BLaER1 (cell line): ENCODE data around the gene PSPH.
A peak's percentile ranks its signal among the peaks of the same experiment; 100 is the strongest.

ENCODE experiments used
- H3K27ac ChIP-seq: shearing (Covaris generic); formaldehyde crosslinking; 2 replicates; pipeline ENCODE4 v1.8.1; 2022
- H3K27me3 ChIP-seq: shearing (Covaris generic); formaldehyde crosslinking; 2 replicates; pipeline ENCODE4 v1.8.1; 2022
- H3K36me3 ChIP-seq: shearing (Covaris generic); formaldehyde crosslinking; 2 replicates; pipeline ENCODE4 v1.8.1; 2022
- H3K4me1 ChIP-seq: shearing (Covaris generic); formaldehyde crosslinking; 2 replicates; pipeline ENCODE4 v1.8.1; 2022
- H3K4me2 ChIP-seq: shearing (Covaris generic); formaldehyde crosslinking; 2 replicates; pipeline ENCODE4 v1.8.1; 2022
- H3K4me3 ChIP-seq: shearing (Covaris generic); formaldehyde crosslinking; 2 replicates; pipeline ENCODE4 v1.8.1; 2022
- H3K9ac ChIP-seq: shearing (Covaris generic); formaldehyde crosslinking; 2 replicates; pipeline ENCODE4 v1.8.1; 2022
- H3K9me3 ChIP-seq: shearing (Covaris generic); formaldehyde crosslinking; 2 replicates; pipeline ENCODE4 v1.8.1; 2022
- H4K20me1 ChIP-seq: shearing (Covaris generic); formaldehyde crosslinking; 2 replicates; pipeline ENCODE4 v1.8.1; 2022
- Cebpa-rat ChIP-seq: shearing (Covaris generic); IDR thresholded peaks from 2 replicates; pipeline ENCODE4 v1.8.1; 2022

The PSPH gene

DNA sequence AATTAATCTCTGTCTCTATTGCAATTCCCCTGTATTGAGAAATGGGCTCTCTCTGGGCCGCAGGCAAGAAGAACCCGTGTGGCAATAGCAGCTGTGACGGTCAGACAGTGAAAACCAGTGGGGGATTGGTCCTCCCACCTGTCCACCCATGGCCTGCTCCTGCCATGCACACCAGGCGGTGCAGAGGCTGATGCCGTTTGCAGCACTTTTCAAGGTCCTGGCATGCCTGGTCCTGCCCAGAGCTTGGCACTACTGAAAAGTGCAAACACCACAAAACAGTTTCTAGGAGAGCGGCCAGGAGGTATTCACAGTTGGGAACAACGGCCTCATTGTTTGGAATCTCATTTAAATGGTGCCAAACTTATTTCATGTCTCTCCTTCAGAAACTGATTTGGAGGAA is 41.5 kb downstream of the PSPH start:
- H3K4me3 ChIP-seq = no peak overlapping the region
- no peak overlapping the region for H3K4me2 ChIP-seq
- H3K27me3 ChIP-seq = no peaks in the 10 kb centered on the region
- no peaks in the 10 kb centered on the region for H4K20me1 ChIP-seq
- no peak overlapping the region for H3K27ac ChIP-seq
- no peak overlapping the region for H3K9ac ChIP-seq
- peaks cover 39% of the 10 kb centered on the region for H3K36me3 ChIP-seq
- no peak for TF ChIP-seq Cebpa-rat
- H3K9me3 ChIP-seq = no peaks in the 10 kb centered on the region
- peaks cover 28% of the 10 kb centered on the region for H3K4me1 ChIP-seq

DNA sequence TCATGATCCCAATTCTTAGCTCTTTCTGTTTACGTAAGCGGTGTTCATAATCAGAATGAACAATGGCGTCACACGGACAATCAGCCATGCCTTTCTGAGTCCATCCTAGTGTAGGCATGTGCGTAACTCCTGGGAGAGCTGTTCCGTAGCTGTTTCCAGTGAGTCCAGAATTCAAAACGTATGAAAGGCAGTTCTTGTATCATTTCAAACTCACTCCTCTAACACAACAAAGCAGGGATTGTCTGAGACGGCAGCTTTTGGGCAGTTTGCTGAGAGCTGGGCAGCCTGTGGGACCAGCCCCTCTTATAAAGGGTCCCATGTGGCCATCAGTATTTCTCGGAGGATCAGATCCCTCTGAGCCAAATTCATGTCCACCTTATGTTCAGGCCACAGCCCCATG is 43.4 kb downstream of the PSPH start:
- TF ChIP-seq Cebpa-rat = no peak
- Histone ChIP-seq H3K36me3 (peaks cover 22% of the 10 kb centered on the region), H4K20me1 (no peaks in the 10 kb centered on the region), H3K27ac (no peak overlapping the region), H3K27me3 (no peaks in the 10 kb centered on the region), H3K4me2 (no peak overlapping the region), H3K4me3 (no peak overlapping the region), H3K4me1 (peaks cover 38% of the 10 kb centered on the region), H3K9ac (no peak overlapping the region), H3K9me3 (no peaks in the 10 kb centered on the region)

DNA sequence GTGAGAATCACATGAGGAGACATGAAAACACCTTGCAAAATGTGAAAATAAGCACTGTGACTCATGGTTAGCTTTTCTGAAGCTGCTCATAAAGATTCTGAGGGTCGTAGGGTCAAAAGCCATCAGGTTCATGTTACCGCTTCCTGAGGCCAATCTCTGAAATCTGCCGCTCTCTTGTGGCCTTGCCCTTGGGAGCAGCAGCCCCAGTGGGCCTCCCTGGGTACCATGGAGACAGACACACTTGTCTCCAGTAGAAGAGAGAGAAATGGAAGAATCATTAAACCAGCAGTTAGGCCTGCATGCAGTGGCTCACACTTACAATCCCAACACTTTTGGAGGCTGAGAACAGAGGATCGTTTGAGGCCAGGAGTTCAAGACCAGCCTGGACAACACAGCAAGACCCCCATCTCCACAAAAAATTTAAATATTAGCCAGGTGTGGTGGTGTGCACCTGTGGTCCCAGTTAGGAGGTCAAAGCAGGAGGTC is 44.0 kb downstream of the PSPH start:
- H3K4me2 ChIP-seq = peak overlapping the region; percentile 69
- H3K27ac ChIP-seq = no peak overlapping the region
- H3K27me3 ChIP-seq = no peaks in the 10 kb centered on the region
- peak overlapping the region; percentile 53; the same call in 1 of the 2 replicates for H3K9ac ChIP-seq
- TF ChIP-seq Cebpa-rat = no peak
- peaks cover 19% of the 10 kb centered on the region for H3K36me3 ChIP-seq
- H3K4me1 ChIP-seq = peaks cover 39% of the 10 kb centered on the region
- H4K20me1 ChIP-seq = no peaks in the 10 kb centered on the region
- no peak overlapping the region for H3K4me3 ChIP-seq
- H3K9me3 ChIP-seq = no peaks in the 10 kb centered on the region

DNA sequence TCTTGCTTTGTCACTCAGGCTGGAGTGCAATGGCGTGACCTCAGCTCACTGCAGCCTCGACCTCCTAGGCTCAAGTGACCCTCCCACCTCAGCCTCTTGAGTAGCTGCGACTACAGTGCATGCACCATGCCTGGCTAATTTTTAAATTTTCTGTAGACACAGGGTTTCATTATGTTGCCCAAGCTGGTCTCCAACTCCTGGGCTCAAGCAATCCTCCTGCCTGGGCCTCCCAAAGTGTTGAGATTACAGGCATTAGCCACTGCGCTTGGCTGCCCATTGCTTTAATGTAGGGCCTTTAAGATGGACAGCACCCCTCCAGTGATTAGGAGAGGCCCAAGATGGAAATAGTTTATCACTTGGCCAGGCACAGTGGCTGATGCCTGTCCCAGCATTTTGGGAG is 47.5 kb downstream of the PSPH start:
- no peak overlapping the region for H3K9ac ChIP-seq
- H3K4me3 ChIP-seq = no peak overlapping the region
- H3K27me3 ChIP-seq = no peaks in the 10 kb centered on the region
- no peaks in the 10 kb centered on the region for H3K9me3 ChIP-seq
- H3K4me2 ChIP-seq = peak overlapping the region; percentile 24; the same call in 1 of the 2 replicates
- H3K4me1 ChIP-seq = peaks cover 39% of the 10 kb centered on the region
- no peak overlapping the region for H3K27ac ChIP-seq
- no peak for TF ChIP-seq Cebpa-rat
- H4K20me1 ChIP-seq = no peaks in the 10 kb centered on the region
- H3K36me3 ChIP-seq = peaks cover 16% of the 10 kb centered on the region

DNA sequence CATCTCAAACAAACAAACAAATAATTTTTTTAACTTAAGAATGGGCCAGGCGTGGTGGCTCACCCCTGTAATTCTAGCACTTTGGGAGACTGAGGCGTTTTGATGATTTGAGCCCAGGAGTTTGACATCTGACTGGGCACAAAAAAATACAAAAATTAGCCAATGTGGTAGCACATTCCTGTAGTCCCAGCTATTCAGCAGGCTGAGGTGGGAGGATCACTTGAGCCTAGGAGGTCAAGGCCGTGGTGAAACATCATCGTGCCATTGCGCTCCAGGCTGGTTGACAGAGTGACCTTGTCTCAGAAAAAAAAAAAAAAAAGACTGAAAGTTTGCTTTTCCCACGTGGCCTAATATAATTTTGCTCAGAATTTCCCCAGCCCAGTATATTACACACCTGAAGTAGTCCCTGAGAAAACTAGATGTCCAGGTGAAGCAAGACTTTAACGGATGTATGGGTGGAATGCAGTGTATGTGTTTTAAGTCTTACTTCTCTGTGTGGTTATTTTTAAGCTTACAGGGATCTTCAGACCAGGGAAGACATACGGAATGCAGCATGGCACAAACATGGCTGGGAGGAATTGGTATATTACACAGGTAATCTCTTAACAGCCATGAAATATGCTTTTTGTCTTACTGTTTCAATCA is 54.3 kb downstream of the PSPH start:
- H3K27me3 ChIP-seq = no peaks in the 10 kb centered on the region
- H4K20me1 ChIP-seq = no peaks in the 10 kb centered on the region
- peaks cover 82% of the 10 kb centered on the region for H3K36me3 ChIP-seq
- no peak overlapping the region for H3K9ac ChIP-seq
- no peak overlapping the region for H3K27ac ChIP-seq
- TF ChIP-seq Cebpa-rat = no peak
- H3K4me2 ChIP-seq = no peak overlapping the region
- H3K4me3 ChIP-seq = no peak overlapping the region
- H3K4me1 ChIP-seq = no peaks in the 10 kb centered on the region
- H3K9me3 ChIP-seq = no peaks in the 10 kb centered on the region

DNA sequence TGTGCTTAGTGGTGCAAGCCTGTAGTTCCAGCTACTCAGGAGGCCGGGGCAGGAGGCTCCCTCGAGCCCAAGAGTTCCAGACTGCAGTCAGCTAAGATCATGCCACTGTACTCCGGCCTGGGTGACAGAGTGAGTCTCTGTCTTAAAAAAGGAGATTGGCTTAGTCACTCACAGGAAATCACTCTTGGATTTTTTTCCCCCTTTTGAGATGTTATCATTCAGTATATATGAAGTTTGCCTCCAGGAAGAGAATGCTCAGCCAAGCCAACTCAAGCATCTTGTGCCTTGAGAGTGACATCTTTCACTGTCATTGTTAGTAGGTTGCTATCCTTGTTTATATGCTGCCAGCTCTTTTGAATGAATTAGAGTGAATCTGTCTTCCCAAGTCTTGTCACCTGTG is 58.9 kb downstream of the PSPH start:
- Histone ChIP-seq H3K27ac (no peak overlapping the region), H3K36me3 (peaks cover 98% of the 10 kb centered on the region), H3K4me1 (no peaks in the 10 kb centered on the region), H3K4me2 (no peak overlapping the region), H3K9me3 (no peaks in the 10 kb centered on the region), H4K20me1 (no peaks in the 10 kb centered on the region), H3K27me3 (no peaks in the 10 kb centered on the region), H3K4me3 (no peak overlapping the region), H3K9ac (no peak overlapping the region)
- no peak for TF ChIP-seq Cebpa-rat

DNA sequence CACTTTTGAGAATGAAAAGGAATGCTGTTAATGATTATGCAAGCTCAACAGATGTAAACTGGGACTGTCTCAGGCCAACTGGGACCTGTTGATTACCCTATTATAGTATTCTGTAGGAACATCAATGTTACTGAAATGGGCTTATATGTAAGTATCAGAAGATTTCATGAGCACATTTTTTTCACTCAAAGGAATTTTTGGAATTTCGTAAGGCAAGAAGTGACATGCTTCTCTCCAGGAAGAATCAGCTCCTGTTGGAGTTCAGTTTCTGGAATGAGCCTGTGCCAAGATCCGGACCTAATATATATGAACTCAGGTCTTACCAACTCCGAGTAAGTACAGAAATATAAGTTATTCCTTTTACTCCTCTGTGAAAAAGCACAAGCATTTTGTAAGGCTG is 67.7 kb downstream of the PSPH start:
- H3K9ac ChIP-seq = no peak overlapping the region
- H3K27me3 ChIP-seq = no peaks in the 10 kb centered on the region
- no peak overlapping the region for H3K27ac ChIP-seq
- H3K4me1 ChIP-seq = no peaks in the 10 kb centered on the region
- peaks cover 12% of the 10 kb centered on the region; the same call in 1 of the 2 replicates for H4K20me1 ChIP-seq
- TF ChIP-seq Cebpa-rat = no peak
- no peak overlapping the region for H3K4me2 ChIP-seq
- H3K36me3 ChIP-seq = peaks cover 99% of the 10 kb centered on the region
- H3K9me3 ChIP-seq = no peaks in the 10 kb centered on the region
- no peak overlapping the region for H3K4me3 ChIP-seq

DNA sequence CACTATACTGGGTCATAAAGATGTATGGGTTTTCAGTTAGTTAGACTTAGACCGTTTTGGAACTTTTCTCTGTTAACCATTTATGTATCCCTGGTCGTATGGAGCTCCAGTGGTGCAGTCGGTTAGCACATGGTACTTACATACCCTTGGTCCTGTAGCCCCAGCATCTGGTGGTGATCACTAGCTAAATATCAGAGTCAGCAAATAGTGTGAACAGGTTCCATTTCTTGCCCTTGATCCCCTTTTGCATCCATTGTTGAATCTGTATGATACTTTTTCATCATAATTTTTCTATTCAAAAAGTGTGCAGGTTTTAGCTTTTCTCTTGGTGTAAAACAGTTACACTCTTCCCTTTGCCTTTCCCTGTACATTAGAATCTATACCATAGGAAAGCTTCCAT is 71.0 kb downstream of the PSPH start:
- Histone ChIP-seq H3K27me3 (no peaks in the 10 kb centered on the region), H3K4me3 (no peak overlapping the region), H3K27ac (no peak overlapping the region), H3K36me3 (peaks cover 83% of the 10 kb centered on the region), H3K9me3 (no peaks in the 10 kb centered on the region), H3K9ac (no peak overlapping the region), H4K20me1 (peaks cover 44% of the 10 kb centered on the region), H3K4me2 (no peak overlapping the region), H3K4me1 (peaks cover 11% of the 10 kb centered on the region; the same call in 1 of the 2 replicates)
- no peak for TF ChIP-seq Cebpa-rat

DNA sequence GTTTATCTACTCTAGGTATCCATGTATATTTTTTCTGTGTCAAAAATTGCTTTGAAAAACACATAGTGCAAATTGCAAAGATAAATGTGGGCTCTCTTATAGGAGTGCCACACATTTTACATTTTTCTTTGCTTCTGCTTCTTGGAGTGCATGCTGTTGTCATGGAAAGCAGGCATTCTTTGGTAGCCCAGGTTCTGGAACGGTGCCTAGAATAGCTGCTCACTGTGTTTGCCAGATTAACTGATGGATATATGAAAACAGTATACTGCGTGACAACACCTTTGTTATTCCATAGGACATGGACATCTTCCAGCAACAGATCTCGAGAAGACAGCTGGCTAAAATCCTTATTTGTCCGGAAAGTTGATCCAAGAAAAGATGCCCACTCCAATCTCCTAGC is 73.4 kb downstream of the PSPH start:
- H3K27ac ChIP-seq = no peak overlapping the region
- H3K4me1 ChIP-seq = peaks cover 11% of the 10 kb centered on the region; the same call in 1 of the 2 replicates
- no peak overlapping the region for H3K9ac ChIP-seq
- no peak for TF ChIP-seq Cebpa-rat
- peaks cover 70% of the 10 kb centered on the region for H3K36me3 ChIP-seq
- peaks cover 68% of the 10 kb centered on the region for H4K20me1 ChIP-seq
- no peaks in the 10 kb centered on the region for H3K27me3 ChIP-seq
- H3K4me2 ChIP-seq = no peak overlapping the region
- H3K9me3 ChIP-seq = peaks cover under 1% of the 10 kb centered on the region; the same call in 1 of the 2 replicates
- no peak overlapping the region for H3K4me3 ChIP-seq

DNA sequence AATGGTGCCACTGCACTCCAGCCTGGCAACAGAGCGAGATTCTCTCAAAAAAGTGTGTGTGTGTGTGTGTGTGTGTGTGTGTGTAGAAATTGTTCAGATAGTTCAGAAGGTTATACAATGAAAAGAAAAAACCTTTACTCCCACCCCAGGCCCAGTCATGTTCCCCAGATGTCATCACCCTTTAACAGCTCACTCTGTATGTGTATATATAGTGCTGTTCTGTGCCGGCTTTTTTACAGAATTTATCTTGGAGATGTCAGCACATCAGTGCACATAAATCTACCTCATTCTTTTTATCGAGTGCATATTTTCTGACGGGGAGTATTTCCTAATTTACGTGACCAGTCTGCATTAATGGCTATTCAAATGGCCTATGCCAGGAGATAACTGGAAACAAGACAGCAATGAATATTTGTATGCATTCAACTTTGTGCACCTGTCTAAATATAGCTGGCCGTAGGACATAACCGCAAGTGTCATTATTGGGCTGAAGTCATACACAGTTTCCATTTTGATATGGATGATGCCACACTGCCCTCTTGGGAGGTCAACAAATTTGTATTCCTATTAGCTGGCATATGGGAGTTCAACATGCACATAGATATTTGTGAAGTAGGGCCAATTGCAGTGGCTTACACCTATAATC is 75.1 kb downstream of the PSPH start:
- H4K20me1 ChIP-seq = peaks cover 84% of the 10 kb centered on the region
- H3K36me3 ChIP-seq = peaks cover 64% of the 10 kb centered on the region

More for the DNA sequence above, 75.1 kb downstream of the PSPH start:
- H3K4me1 ChIP-seq = peaks cover 11% of the 10 kb centered on the region; the same call in 1 of the 2 replicates
- H3K4me2 ChIP-seq = no peak overlapping the region
- no peak overlapping the region for H3K9ac ChIP-seq
- H3K9me3 ChIP-seq = peaks cover 11% of the 10 kb centered on the region; the same call in 1 of the 2 replicates
- no peak overlapping the region for H3K4me3 ChIP-seq
- no peaks in the 10 kb centered on the region for H3K27me3 ChIP-seq
- no peak overlapping the region for H3K27ac ChIP-seq
- no peak for TF ChIP-seq Cebpa-rat
